ENCODE results near the gene CNN2. TPM values are rescaled to one million over a fixed set of nuclear protein-coding genes. Genes with fewer than 3 reads are reported as not detected.

CNN2 gene
- total and polyA plus RNA-seq, 2 of the 8 experiments (the other 6 are each of a cell fraction or from before 2014, with no cell fraction given): 189 to 551 TPM

- no peak for TF ChIP-seq CHD7 (IDR thresholded peaks at IDR 0.05; ENCODE audit: insufficient replicate concordance, low read length)
- TF ChIP-seq KDM5A (IDR thresholded peaks at IDR 0.05; ENCODE audit: low read length): no peak
- no peak for TF ChIP-seq NRF1 (IDR thresholded peaks at IDR 0.05; ENCODE audit: low read depth, low read length)
- no peak for TF ChIP-seq PHF8 (conservative IDR thresholded peaks at IDR 0.05; ENCODE audit: low read depth, low read length)
- no peak for TF ChIP-seq EZH2 (IDR thresholded peaks at IDR 0.05; ENCODE audit: low read depth, low read length, severe bottlenecking)
- no peak for TF ChIP-seq EP300 (IDR thresholded peaks at IDR 0.05; ENCODE audit: borderline replicate concordance in 1 of 2, low read depth in 2 of 2, low read length in 2 of 2)
- TF ChIP-seq SAP30 (IDR thresholded peaks at IDR 0.05; ENCODE audit: insufficient read depth, insufficient replicate concordance, low read length): no peak
- TF ChIP-seq CTBP2 (IDR thresholded peaks at IDR 0.05; ENCODE audit: borderline replicate concordance, insufficient read depth, insufficient read length, low read length): no peak
Observed at GRCh38 chr19:1053176-1054101, 27.0 kb downstream of the CNN2 start (continued).

Data from H1 (cell line).